GM18870 (cell line): ENCODE measurements around the gene AK4.

ENCODE experiments used
- ATAC-seq: cut with Tn5 transposase; IDR thresholded peaks from one replicate; pipeline ENCODE4 v1.9.1; 2021; ENCODE audit warnings: moderate library complexity; ENCODE audit not compliant: unreplicated experiment

The AK4 gene

GRCh38 chr1:65269612-65270011, 121.6 kb downstream of the AK4 start:
- no peak for ATAC-seq

GRCh38 chr1:65276197-65276939, 128.4 kb downstream of the AK4 start:
- ATAC-seq, result no peak

- no peak for ATAC-seq
These were observed 129.8 kb downstream of the AK4 start for GRCh38 chr1:65277605-65278347.

- no peak for ATAC-seq
These were observed 130.5 kb downstream of the AK4 start for GRCh38 chr1:65278376-65279069.

- ATAC-seq, result no peak
These were observed 131.2 kb downstream of the AK4 start for GRCh38 chr1:65279070-65279779.
